DND-41 (cell line): ENCODE results near the gene CDSN.

Source experiments
- ATAC-seq: fragments of 200-7000 bp; cut with Tn5 transposase; 3 replicates; pipeline ENCODE4 v1.9.1; 2021; ENCODE audit warnings: low read depth; ENCODE audit not compliant: insufficient read depth
- DNase-seq: peaks from one replicate; pipeline ENCODE4 v3.0.0-alpha.2; 2020
- H2AFZ ChIP-seq: 2 replicates; pipeline ENCODE4 v1.6.0; 2012; ENCODE audit warnings: low read depth, low read length
- H3K27ac ChIP-seq: 2 replicates; pipeline ENCODE4 v1.5.1; 2012; ENCODE audit warnings: low read length, inconsistent platforms
- H3K27me3 ChIP-seq: fragments of 200-600 bp; sonication (generic); 2 replicates; pipeline ENCODE4 v1.6.0; 2012; ENCODE audit warnings: low read length, mild to moderate bottlenecking, inconsistent platforms; ENCODE audit not compliant: insufficient read depth, poor library complexity
- H3K36me3 ChIP-seq: 2 replicates; pipeline ENCODE4 v1.5.1; 2012; ENCODE audit warnings: low read length, inconsistent platforms; ENCODE audit not compliant: insufficient read depth
- H3K4me1 ChIP-seq: 2 replicates; pipeline ENCODE4 v1.5.1; 2012; ENCODE audit warnings: mild to moderate bottlenecking, low read length; ENCODE audit not compliant: insufficient read depth
- H3K4me2 ChIP-seq: 2 replicates; pipeline ENCODE4 v1.6.0; 2012; ENCODE audit warnings: mild to moderate bottlenecking, moderate library complexity, low read length, inconsistent platforms; ENCODE audit not compliant: insufficient read depth
- H3K4me3 ChIP-seq, 2 experiments: fragments of 200-600 bp in 1 of 2; shearing (Covaris generic) in 1 of 2; 2 replicates each; pipeline ENCODE4 v1.5.1; 2012 to 2016; ENCODE audit warnings: inconsistent platforms in 2 of 2, low read length in 2 of 2, mild to moderate bottlenecking in 2 of 2, low read depth in 1 of 2, moderate library complexity in 1 of 2
- H3K79me2 ChIP-seq: 2 replicates; pipeline ENCODE4 v1.6.0; 2012; ENCODE audit warnings: low read length, inconsistent platforms; ENCODE audit not compliant: insufficient read depth
- H3K9ac ChIP-seq: 2 replicates; pipeline ENCODE4 v1.6.0; 2012; ENCODE audit warnings: low read depth, mild to moderate bottlenecking, inconsistent platforms, low read length, moderate library complexity
- H3K9me3 ChIP-seq: 2 replicates; pipeline ENCODE4 v1.5.1; 2012; ENCODE audit warnings: low read length, moderate library complexity, mild to moderate bottlenecking, inconsistent platforms; ENCODE audit not compliant: insufficient read depth, severe bottlenecking
- H4K20me1 ChIP-seq: 2 replicates; pipeline ENCODE4 v1.6.0; 2012; ENCODE audit warnings: low read length; ENCODE audit not compliant: insufficient read depth
- EZH2 ChIP-seq: IDR thresholded peaks from 3 replicates; pipeline ENCODE4 v1.6.1; 2012; ENCODE audit warnings: borderline replicate concordance, low read depth, mild to moderate bottlenecking, moderate library complexity, low read length, inconsistent platforms; ENCODE audit not compliant: severe bottlenecking
- TF ChIP-seq, protein P1 (sequence below): IDR thresholded peaks from 2 replicates; pipeline ENCODE4 v1.5.1; 2012; ENCODE audit warnings: borderline replicate concordance, low read length, moderate library complexity, mild to moderate bottlenecking; ENCODE audit not compliant: poor library complexity, severe bottlenecking; ENCODE audit errors: extremely low read depth

Gene CDSN

DNA sequence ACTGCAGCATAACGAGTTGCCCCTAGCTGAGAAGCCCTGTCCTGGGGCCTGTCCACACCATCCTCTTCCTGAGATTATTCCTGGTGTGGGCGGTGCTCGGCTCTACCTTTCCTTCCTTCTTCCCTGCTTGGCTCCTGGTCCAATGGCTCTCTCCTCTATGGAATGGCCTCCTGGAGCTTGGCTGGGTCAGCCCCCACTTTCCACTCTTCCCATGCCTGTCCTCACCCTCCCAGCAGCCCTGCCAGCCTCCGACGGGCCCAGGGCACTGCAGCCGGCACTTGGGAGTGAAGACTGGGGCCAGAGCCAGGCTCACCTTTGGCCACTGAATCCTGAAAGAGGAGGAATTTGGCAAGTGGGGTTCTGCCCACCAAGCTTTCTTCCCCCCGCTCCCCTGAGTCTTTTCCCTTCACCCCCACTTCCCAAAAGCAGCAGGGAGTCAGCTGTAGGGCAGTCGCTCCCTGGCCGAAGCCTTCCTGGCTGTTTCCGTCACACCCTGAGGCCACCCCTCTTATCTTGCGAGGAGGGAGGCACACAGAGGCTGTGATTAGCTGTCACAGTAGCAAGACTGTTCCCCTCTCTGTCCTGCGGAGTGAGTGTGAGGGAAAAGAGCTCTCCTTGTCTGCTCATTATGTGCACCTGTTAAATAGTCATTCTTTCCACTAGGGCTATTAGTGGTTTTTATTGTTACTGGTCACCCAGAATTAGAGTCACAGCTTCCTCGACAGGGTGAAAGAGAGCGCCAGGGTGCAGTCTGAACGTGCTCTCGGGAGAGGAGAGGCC lies 6.3 kb upstream of the CDSN start:
- Histone ChIP-seq H4K20me1 (no peaks in the 10 kb centered on the region), H3K27ac (no peak overlapping the region), H3K79me2 (no peaks in the 10 kb centered on the region), H3K9me3 (no peaks in the 10 kb centered on the region), H3K27me3 (peaks cover 12% of the 10 kb centered on the region), H2AFZ (no peak overlapping the region), H3K4me1 (no peaks in the 10 kb centered on the region), H3K4me3 (no peak overlapping the region), H3K36me3 (no peaks in the 10 kb centered on the region), H3K4me2 (no peak overlapping the region), H3K9ac (no peak overlapping the region)
- no peak for ATAC-seq
- no peak for TF ChIP-seq EZH2
- TF ChIP-seq, protein P1, sequence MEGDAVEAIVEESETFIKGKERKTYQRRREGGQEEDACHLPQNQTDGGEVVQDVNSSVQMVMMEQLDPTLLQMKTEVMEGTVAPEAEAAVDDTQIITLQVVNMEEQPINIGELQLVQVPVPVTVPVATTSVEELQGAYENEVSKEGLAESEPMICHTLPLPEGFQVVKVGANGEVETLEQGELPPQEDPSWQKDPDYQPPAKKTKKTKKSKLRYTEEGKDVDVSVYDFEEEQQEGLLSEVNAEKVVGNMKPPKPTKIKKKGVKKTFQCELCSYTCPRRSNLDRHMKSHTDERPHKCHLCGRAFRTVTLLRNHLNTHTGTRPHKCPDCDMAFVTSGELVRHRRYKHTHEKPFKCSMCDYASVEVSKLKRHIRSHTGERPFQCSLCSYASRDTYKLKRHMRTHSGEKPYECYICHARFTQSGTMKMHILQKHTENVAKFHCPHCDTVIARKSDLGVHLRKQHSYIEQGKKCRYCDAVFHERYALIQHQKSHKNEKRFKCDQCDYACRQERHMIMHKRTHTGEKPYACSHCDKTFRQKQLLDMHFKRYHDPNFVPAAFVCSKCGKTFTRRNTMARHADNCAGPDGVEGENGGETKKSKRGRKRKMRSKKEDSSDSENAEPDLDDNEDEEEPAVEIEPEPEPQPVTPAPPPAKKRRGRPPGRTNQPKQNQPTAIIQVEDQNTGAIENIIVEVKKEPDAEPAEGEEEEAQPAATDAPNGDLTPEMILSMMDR: no peak
- no peak for DNase-seq

DNA sequence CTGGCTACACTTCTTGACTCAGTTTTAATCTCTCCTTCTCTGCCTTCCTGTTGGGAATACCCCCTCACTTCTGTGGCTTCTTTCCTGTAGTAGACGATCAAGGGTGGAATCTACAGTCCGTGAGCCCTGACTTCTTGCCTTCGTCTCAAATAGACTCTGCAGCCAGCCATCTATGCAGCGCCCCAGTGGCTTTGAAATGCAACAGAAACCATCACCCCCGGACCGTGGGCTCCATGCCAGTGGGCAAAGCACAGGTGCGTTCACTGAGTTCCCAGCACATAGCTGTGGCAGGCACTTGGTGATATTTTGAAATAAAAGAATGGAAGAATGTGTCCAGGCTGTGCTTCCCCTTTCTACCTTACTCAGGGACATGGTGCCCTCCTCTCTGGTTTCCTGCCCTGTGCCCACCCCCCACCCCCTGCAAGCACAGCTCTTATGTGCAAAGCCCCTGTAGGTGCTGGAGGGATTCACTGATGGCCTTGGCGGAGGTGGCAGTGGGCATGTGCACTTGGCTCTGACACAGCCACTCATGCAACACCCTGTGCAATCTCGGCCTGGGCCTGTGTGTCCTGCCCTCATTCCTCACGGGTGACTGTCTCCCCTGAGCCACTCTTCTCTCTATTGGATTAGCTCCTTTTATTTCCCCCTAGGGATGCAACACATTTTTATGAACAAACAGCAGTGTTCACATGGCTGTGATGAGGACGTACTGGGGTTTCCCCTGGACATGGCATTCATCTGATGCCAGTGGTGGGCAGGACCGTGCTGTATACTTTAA lies 5.5 kb upstream of the CDSN start:
- no peak overlapping the region for H3K4me2 ChIP-seq
- no peak overlapping the region for H3K4me3 ChIP-seq
- H4K20me1 ChIP-seq: no peaks in the 10 kb centered on the region
- no peaks in the 10 kb centered on the region for H3K36me3 ChIP-seq
- no peak overlapping the region for H2AFZ ChIP-seq
- TF ChIP-seq, protein P1: no peak
- no peak for TF ChIP-seq EZH2
- ATAC-seq (no peak), DNase-seq (no peak)
- no peak overlapping the region for H3K9ac ChIP-seq
- H3K27ac ChIP-seq: no peak overlapping the region
- no peaks in the 10 kb centered on the region for H3K79me2 ChIP-seq
- H3K27me3 ChIP-seq: peaks cover 12% of the 10 kb centered on the region
- H3K4me1 ChIP-seq: no peaks in the 10 kb centered on the region
- no peaks in the 10 kb centered on the region for H3K9me3 ChIP-seq

DNA sequence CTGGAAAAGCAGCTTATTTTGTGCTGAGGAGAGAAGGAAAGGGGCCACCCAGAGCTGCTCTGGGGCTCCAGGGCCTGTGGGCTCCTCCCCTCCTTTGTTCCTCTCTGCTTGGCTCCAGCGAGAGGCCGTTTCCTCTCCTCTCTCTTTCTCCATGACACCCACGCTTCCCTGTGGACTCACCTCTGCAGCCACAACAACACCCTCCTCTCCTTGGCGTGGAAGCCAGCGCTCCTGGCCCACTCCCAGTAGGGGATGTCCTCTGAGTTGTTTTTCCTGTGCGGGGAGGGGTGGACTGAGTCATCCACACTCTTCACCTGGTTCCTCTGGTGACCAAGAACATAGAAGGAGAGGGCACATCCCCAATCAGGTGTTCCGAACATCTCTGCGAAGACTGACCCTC lies 4.9 kb upstream of the CDSN start:
- TF ChIP-seq EZH2: no peak
- TF ChIP-seq, protein P1: no peak
- Histone ChIP-seq H3K79me2 (no peaks in the 10 kb centered on the region), H4K20me1 (no peaks in the 10 kb centered on the region), H3K4me2 (no peak overlapping the region), H2AFZ (no peak overlapping the region), H3K36me3 (no peaks in the 10 kb centered on the region), H3K9me3 (no peaks in the 10 kb centered on the region), H3K27ac (no peak overlapping the region), H3K4me1 (no peaks in the 10 kb centered on the region), H3K4me3 (no peak overlapping the region), H3K9ac (no peak overlapping the region), H3K27me3 (peaks cover 12% of the 10 kb centered on the region)
- ATAC-seq (no peak), DNase-seq (no peak)
